GM12872 (cell line): Measurements from ENCODE around the gene HECTD2.

Source experiments
- TF ChIP-seq, protein P1 (sequence below): IDR thresholded peaks from 3 replicates; pipeline ENCODE4 v1.5.1; 2011; ENCODE audit warnings: low read depth, mild to moderate bottlenecking, low read length, moderate library complexity; ENCODE audit not compliant: insufficient read depth

HECTD2 gene

DNA sequence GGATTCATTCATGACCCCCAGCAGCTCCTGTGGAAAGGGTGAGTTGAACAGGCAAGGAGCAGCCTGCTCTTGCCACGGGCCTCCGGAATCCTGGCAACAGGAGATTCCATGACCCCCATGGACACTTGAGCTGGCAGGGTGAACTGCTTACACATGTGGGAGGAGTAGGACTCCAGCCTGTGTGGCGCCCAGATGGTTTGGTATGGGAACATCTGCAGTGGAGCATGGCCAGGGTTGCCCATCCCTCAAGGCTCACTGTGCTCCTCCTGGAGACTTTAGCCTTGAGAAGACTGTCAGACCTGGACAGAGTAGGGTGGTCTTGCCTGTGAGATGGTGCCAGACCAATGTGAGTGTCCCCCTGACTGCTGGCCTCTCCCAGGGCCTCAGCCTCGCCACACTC is 57.0 kb downstream of the HECTD2 start:
- TF ChIP-seq, protein P1, sequence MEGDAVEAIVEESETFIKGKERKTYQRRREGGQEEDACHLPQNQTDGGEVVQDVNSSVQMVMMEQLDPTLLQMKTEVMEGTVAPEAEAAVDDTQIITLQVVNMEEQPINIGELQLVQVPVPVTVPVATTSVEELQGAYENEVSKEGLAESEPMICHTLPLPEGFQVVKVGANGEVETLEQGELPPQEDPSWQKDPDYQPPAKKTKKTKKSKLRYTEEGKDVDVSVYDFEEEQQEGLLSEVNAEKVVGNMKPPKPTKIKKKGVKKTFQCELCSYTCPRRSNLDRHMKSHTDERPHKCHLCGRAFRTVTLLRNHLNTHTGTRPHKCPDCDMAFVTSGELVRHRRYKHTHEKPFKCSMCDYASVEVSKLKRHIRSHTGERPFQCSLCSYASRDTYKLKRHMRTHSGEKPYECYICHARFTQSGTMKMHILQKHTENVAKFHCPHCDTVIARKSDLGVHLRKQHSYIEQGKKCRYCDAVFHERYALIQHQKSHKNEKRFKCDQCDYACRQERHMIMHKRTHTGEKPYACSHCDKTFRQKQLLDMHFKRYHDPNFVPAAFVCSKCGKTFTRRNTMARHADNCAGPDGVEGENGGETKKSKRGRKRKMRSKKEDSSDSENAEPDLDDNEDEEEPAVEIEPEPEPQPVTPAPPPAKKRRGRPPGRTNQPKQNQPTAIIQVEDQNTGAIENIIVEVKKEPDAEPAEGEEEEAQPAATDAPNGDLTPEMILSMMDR, result no peak

GRCh38 chr10:91471602-91472001 is 61.5 kb downstream of the HECTD2 start:
- TF ChIP-seq, protein P1, result no peak

DNA sequence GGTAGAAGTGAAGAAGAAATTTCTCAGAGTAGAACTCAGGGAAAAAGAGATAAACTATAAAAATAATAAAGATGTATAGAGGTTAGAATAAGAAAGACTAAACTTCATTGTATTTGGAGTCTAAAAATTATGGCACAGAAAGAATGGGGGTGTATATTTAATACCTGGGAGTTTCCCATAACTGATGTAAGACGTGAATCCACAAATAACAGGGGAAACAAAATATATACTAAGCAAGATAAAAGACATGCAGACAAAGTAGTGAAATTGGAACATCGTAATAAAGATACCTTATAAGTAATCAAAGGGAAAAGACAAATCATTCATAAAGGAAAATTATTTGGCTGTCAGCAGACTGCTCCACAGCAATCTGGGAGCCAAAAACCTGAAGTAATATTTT is 62.8 kb downstream of the HECTD2 start:
- TF ChIP-seq, protein P1, result no peak

GRCh38 chr10:91474009-91474408 is 63.9 kb downstream of the HECTD2 start:
- TF ChIP-seq, protein P1, result no peak

DNA sequence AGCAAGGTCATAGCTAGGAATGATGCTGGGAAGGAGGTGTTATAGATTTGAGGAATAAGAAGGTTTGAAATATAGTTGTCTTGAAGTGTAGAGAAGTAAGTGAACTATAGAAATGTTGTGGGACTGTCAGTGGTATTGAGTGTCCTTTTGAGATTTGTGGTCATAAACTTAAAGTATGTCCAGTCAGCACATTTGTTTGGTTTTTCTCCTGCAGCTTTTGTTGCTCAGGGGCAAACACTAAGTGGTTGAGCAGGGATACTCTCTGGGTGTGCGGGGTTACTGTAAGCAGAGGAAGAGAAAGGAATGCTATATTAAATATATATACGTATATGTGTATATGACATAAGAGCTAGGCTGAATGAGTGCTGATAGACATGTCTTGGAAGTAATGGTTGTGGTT is 67.1 kb downstream of the HECTD2 start:
- TF ChIP-seq, protein P1, result no peak

GRCh38 chr10:91479583-91479982 is 69.4 kb downstream of the HECTD2 start:
- TF ChIP-seq, protein P1, result no peak

GRCh38 chr10:91487911-91488582 is 77.9 kb downstream of the HECTD2 start:
- TF ChIP-seq, protein P1, result no peak
